Gastroesophageal sphincter (tissue), 4 donors: ENCODE measurements around the gene MRTFB. TPM values are rescaled to one million over a fixed set of nuclear protein-coding genes. Genes with fewer than 3 reads are reported as not detected.
"Not testable (repeated sequence)": the region's sequence is repeated elsewhere in the genome, so short reads cannot be mapped to it uniquely, and the experiment has no call there.

Source experiments
- ATAC-seq: fragments of 150-250 bp; one replicate; pipeline ENCODE4 v1.9.1; 2016; ENCODE audit warnings: mild to moderate bottlenecking, moderate library complexity
- H3K27ac ChIP-seq, 4 donors: fragments of 200-600 bp; sonication (generic) in 3 of 4; 1 replicate in 3 of 4; 2 replicates in 1 of 4; pipeline ENCODE4 v1.5.1; 2016 to 2019
- H3K27me3 ChIP-seq: fragments of 200-600 bp; sonication (generic); one replicate; pipeline ENCODE4 v1.5.1; 2019
- H3K36me3 ChIP-seq, 2 donors: fragments of 200-600 bp; sonication (generic); one replicate each; pipeline ENCODE4 v1.5.1; 2019; ENCODE audit warnings: control low read depth in 1 of 2
- H3K4me1 ChIP-seq, 3 donors: fragments of 200-600 bp; sonication (generic); 1 replicate in 2 of 3; 2 replicates in 1 of 3; pipeline ENCODE4 v1.5.1; 2016 to 2019; ENCODE audit warnings: control low read depth in 2 of 3
- H3K4me3 ChIP-seq, 2 donors: fragments of 200-600 bp; sonication (generic); one replicate each; pipeline ENCODE4 v1.5.1; 2019; ENCODE audit warnings: mild to moderate bottlenecking in 1 of 2, moderate library complexity in 1 of 2
- H3K9me3 ChIP-seq, 3 donors: fragments of 200-600 bp; sonication (generic); one replicate each; pipeline ENCODE4 v1.5.1; 2017 to 2019; ENCODE audit warnings: control low read depth in 2 of 3
- EP300 ChIP-seq: sonication (generic); formaldehyde crosslinking; IDR thresholded peaks from one replicate; pipeline ENCODE4 v1.6.1; 2017; ENCODE audit warnings: antibody characterized with exemption, mild to moderate bottlenecking
- POLR2A ChIP-seq, 2 donors: fragments of 450-650 bp; IDR thresholded peaks; one replicate each; pipeline ENCODE4 v1.6.1; 2017; ENCODE audit warnings: antibody characterized with exemption in 2 of 2, mild to moderate bottlenecking in 2 of 2, moderate library complexity in 1 of 2
- POLR2AphosphoS5 ChIP-seq: sonication (generic); formaldehyde crosslinking; IDR thresholded peaks from one replicate; pipeline ENCODE4 v1.6.1; 2017; ENCODE audit warnings: antibody characterized with exemption
- WGBS, 2 donors: methylation state at CpG; one replicate each; pipeline ENCODE4 v1.1.5; 2018; ENCODE audit warnings: low coverage in 1 of 2; 5-methylcytosine and 5-hydroxymethylcytosine counted together
- total RNA-seq, 4 donors: library from RNA; depleted of rRNA; stranded (reverse); fragments of >200 nt; gene quantifications; one replicate each; pipeline ENCODE4 v1.1.0, GENCODE V29; 2016
- TF ChIP-seq, protein P1 (sequence below), 4 experiments: fragments of 200-600 bp in 2 of 4; fragments of 450-650 bp in 2 of 4; sonication (generic) in 1 of 4; IDR thresholded peaks; one replicate each; pipeline ENCODE4 v1.5.1; 2017 to 2019; ENCODE audit warnings: antibody characterized with exemption in 4 of 4, mild to moderate bottlenecking in 2 of 4, moderate library complexity in 2 of 4

The MRTFB gene
- total RNA-seq, 4 donors from 2014 or later, result 38.8 to 53.1 (median 41.1) TPM

GRCh38 chr16:14041164-14041563, 30.0 kb upstream of the MRTFB start:
- H3K36me3 ChIP-seq, result no peaks in the 10 kb centered on the region
- TF ChIP-seq, protein P1, sequence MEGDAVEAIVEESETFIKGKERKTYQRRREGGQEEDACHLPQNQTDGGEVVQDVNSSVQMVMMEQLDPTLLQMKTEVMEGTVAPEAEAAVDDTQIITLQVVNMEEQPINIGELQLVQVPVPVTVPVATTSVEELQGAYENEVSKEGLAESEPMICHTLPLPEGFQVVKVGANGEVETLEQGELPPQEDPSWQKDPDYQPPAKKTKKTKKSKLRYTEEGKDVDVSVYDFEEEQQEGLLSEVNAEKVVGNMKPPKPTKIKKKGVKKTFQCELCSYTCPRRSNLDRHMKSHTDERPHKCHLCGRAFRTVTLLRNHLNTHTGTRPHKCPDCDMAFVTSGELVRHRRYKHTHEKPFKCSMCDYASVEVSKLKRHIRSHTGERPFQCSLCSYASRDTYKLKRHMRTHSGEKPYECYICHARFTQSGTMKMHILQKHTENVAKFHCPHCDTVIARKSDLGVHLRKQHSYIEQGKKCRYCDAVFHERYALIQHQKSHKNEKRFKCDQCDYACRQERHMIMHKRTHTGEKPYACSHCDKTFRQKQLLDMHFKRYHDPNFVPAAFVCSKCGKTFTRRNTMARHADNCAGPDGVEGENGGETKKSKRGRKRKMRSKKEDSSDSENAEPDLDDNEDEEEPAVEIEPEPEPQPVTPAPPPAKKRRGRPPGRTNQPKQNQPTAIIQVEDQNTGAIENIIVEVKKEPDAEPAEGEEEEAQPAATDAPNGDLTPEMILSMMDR (IDR thresholded peaks at IDR 0.05), result no peak
- TF ChIP-seq EP300, result no peak
- TF ChIP-seq POLR2A (IDR thresholded peaks at IDR 0.05), result no peak
- TF ChIP-seq POLR2AphosphoS5, result no peak
- no peak for ATAC-seq
- H3K4me3 ChIP-seq, result no peak overlapping the region
- 81 to 87% methylated on average over 4 of the region's 4 CpGs for WGBS, 2 donors
- H3K27me3 ChIP-seq, result no peaks in the 10 kb centered on the region
- peaks cover 0 to 11% (median 0%) of the 10 kb centered on the region in 3 donors for H3K9me3 ChIP-seq
- H3K4me1 ChIP-seq, result no peaks in the 10 kb centered on the region
- H3K27ac ChIP-seq, result no peak overlapping the region

DNA sequence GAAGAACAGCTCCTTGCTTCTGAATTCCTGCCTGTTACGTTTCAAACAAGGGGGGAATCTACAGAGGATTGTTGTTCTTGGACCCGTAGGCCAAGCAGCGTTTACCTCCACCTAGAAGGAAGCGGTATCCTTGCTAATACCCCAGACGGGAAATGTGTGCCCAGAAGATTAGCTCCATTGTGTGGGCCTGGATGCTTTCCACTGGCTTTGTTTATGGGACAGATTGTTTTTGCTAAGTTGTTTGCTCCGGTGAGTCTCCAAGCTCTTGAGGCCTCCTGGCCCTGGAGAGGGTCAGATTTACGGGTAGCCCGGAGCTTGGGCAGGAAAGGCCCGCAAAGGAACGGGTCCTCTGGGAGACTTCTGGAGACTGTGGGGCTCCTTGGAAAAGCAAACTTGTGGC, 28.4 kb upstream of the MRTFB start:
- peaks cover 0 to 11% (median 0%) of the 10 kb centered on the region in 3 donors for H3K9me3 ChIP-seq
- H3K27ac ChIP-seq, result peak overlapping the region in 3 of 4 donors; percentile 39 to 62 (median 48)
- 61 to 64% methylated on average over 7 to 10 of the region's 10 CpGs for WGBS, 2 donors
- no peaks in the 10 kb centered on the region for H3K4me1 ChIP-seq
- peak; percentile 72 for ATAC-seq
- H3K27me3 ChIP-seq, result no peaks in the 10 kb centered on the region
- H3K4me3 ChIP-seq, result no peak overlapping the region
- no peaks in the 10 kb centered on the region for H3K36me3 ChIP-seq
- no peak for TF ChIP-seq POLR2A (IDR thresholded peaks at IDR 0.05)
- peak; percentile 11 for TF ChIP-seq POLR2AphosphoS5
- TF ChIP-seq, protein P1 (IDR thresholded peaks at IDR 0.05), result no peak
- no peak for TF ChIP-seq EP300

GRCh38 chr16:14043278-14043677, 27.8 kb upstream of the MRTFB start:
- Histone ChIP-seq H3K36me3 (no peaks in the 10 kb centered on the region), H3K27ac (peak overlapping the region in 3 of 4 donors; percentile 31 to 40 (median 39)), H3K4me1 (no peaks in the 10 kb centered on the region), H3K4me3 (no peak overlapping the region), H3K27me3 (no peaks in the 10 kb centered on the region), H3K9me3 (peaks cover 0 to 11% (median 0%) of the 10 kb centered on the region in 3 donors)
- whole genome bisulfite sequencing, 2 donors, result 80 to 87% methylated on average over 3 to 6 of the region's 6 CpGs
- no peak for ATAC-seq
- TF ChIP-seq, protein P1 (IDR thresholded peaks at IDR 0.05), result no peak
- TF ChIP-seq POLR2AphosphoS5, result no peak
- TF ChIP-seq EP300, result no peak
- TF ChIP-seq POLR2A (IDR thresholded peaks at IDR 0.05), result no peak

DNA sequence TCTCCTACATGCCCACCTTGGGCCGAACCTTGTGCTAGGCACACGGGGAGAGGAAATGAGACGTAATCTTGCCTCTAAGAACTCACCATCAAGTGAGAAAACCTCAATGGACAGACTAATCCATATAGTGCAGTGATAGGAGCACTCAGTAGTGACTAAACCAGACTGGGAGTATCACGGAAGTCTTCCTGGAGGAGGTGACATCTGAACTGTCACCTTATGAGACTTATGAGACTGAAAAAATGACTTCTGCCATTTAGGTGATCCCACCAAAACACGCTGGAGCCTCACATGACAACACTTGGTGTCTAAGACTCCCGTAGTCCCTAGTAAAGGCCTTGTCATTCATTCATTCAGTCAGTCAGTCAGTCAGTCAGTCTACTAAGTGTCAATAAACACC, 27.3 kb upstream of the MRTFB start:
- TF ChIP-seq EP300, result no peak
- TF ChIP-seq, protein P1 (IDR thresholded peaks at IDR 0.05), result no peak
- no peak for TF ChIP-seq POLR2AphosphoS5
- no peak for TF ChIP-seq POLR2A (IDR thresholded peaks at IDR 0.05)
- Histone ChIP-seq H3K4me3 (no peak overlapping the region), H3K27me3 (no peaks in the 10 kb centered on the region), H3K36me3 (no peaks in the 10 kb centered on the region), H3K4me1 (no peaks in the 10 kb centered on the region), H3K27ac (peak overlapping the region in 3 of 4 donors; percentile 31 to 40 (median 39)), H3K9me3 (peaks cover 0 to 5% (median 0%) of the 10 kb centered on the region in 3 donors)
- 93 to 100% methylated on average over 2 to 3 of the region's 6 CpGs for WGBS, 2 donors
- ATAC-seq, result no peak

DNA sequence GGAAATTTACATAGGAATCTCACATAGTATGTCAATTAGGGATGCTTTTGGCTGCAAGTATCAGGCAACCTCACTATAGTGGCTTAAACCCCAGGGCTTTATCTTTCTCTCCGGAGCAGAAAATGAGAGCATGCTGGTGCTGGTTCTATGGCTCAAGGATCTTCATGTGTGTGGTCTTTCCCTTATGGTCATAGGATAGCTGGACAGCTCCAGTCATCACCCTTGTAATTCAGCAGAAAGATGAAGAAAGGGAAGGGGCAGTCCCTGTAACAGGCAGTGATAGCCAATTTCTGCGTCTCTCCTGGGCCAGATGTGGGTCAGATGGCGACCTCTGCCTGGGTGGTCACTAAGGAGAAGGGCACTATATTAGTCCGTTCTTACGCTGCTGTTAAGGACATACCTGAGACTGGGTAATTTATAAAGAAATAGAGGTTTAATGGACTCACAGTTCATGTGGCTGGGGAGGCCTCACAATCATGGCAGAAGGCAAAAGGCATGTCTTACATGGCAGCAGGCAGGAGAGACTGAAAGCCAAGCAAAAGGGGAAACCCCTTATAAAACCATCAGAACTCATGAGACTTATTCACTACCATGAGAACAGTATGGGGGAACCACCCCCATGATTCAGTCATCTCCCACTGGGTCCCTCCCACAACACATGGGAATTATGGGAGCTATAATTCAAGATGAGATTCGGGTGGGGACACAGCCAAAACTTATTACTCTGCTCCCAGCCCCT, 23.8 kb upstream of the MRTFB start:
- not testable (repeated sequence) for H3K27ac ChIP-seq, H3K9me3 ChIP-seq, ATAC-seq, H3K4me1 ChIP-seq, H3K4me3 ChIP-seq, H3K27me3 ChIP-seq, H3K36me3 ChIP-seq
- WGBS, 2 donors, result 67 to 89% methylated on average over 6 of the region's 6 CpGs
